ENCODE results near the gene CFAP99.

CFAP99 gene

DNA sequence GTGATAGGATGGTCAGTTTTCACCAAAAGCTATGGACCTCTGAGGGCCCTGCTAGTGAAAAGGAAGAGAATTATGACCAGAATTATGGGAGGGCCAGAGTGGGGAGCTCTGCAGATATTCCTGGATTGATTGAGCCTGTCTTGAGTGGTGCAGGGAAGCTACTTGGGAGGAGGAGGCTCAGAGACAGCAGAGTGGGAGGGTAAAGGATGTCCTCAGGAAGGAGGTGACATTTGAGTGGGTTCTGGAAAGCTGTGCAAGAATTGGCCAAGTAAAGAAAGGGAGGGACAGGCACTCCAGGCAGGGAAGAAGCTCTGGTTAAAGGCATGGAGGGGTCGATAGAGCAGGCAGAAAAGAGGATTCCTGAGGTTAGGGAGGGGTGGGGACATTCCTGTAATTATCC lies 74.2 kb downstream of the CFAP99 start:
- peak overlapping the region; percentile 54 for H3K27ac Mint-ChIP-seq
- H3K36me3 Mint-ChIP-seq (ENCODE audit: low read depth), result peaks cover 73% of the 10 kb centered on the region
- no peaks in the 10 kb centered on the region for H3K27me3 Mint-ChIP-seq
- H3K4me3 Mint-ChIP-seq, result no peak overlapping the region
- H3K9me3 Mint-ChIP-seq, result no peaks in the 10 kb centered on the region
- H3K4me1 Mint-ChIP-seq (ENCODE audit: low read depth), result peaks cover 36% of the 10 kb centered on the region

DNA sequence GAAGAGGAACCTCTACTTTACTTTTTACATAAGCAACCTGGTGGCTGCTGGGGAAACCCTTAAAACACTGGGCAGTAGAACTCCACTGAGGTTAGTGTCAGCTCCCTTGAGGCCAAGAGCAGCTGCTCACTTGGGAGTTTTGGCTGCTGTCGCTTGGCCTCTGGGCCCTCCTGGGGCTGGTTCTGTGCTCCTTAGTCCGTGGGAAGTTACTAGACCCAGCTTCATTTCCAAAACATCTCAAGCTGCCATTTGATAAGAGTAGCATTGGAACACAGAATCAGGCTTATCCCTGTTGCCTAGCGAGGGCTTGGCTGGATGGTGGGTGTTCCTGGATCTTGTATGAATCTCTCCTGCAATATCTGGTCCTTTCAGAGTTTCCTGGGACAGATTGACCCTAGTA lies 76.2 kb downstream of the CFAP99 start:
- no peak overlapping the region for H3K4me3 Mint-ChIP-seq
- H3K27me3 Mint-ChIP-seq, result no peaks in the 10 kb centered on the region
- H3K4me1 Mint-ChIP-seq (ENCODE audit: low read depth), result peaks cover 29% of the 10 kb centered on the region
- H3K36me3 Mint-ChIP-seq (ENCODE audit: low read depth), result peaks cover 75% of the 10 kb centered on the region
- H3K27ac Mint-ChIP-seq, result no peak overlapping the region
- H3K9me3 Mint-ChIP-seq, result no peaks in the 10 kb centered on the region

DNA sequence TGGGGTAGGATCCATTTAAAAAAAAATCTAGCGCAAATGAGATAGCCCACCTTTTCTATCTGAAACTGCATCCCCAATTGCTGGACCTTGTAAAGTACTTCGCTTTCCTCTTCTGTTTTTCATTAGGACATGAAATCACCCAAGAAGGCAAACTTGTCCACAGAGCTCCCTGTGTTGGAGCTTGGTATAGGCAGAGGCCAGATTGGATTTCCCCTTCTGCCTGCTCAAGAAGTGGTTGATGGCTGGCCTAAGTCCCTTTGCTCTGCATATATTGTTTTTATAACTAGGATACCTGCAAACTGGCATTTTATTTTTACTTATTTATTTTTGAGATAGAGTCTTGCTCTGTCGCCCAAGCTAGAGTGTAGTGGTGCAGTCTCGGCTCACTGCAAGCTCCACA lies 78.6 kb downstream of the CFAP99 start:
- H3K9me3 Mint-ChIP-seq, result no peaks in the 10 kb centered on the region
- H3K4me3 Mint-ChIP-seq, result no peak overlapping the region
- peaks cover 30% of the 10 kb centered on the region for H3K4me1 Mint-ChIP-seq (ENCODE audit: low read depth)
- H3K36me3 Mint-ChIP-seq (ENCODE audit: low read depth), result peaks cover 81% of the 10 kb centered on the region
- no peaks in the 10 kb centered on the region for H3K27me3 Mint-ChIP-seq
- no peak overlapping the region for H3K27ac Mint-ChIP-seq

DNA sequence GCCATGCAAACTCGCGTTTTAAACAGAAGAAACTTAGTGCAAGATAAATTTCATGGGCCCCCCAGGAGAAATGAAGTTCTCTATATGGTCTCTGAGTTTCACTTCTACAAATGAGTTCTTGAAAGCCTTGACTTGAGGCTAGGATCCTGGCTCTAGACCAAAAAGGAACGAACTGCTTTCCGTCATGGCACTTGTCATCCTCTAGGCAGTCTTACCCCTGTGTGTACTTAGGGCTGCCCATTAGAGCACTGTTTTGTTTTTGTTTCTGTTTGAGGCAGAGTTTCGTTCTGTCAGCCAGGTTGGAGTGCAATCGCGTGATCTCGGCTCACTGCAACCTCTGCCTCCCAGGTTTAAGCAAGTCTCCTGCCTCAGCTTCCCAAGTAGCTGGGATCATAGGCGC lies 79.2 kb downstream of the CFAP99 start:
- Mint-ChIP-seq H3K4me1 (ENCODE audit: low read depth) (peaks cover 24% of the 10 kb centered on the region), H3K27ac (no peak overlapping the region), H3K27me3 (no peaks in the 10 kb centered on the region), H3K9me3 (no peaks in the 10 kb centered on the region), H3K36me3 (ENCODE audit: low read depth) (peaks cover 77% of the 10 kb centered on the region), H3K4me3 (no peak overlapping the region)

DNA sequence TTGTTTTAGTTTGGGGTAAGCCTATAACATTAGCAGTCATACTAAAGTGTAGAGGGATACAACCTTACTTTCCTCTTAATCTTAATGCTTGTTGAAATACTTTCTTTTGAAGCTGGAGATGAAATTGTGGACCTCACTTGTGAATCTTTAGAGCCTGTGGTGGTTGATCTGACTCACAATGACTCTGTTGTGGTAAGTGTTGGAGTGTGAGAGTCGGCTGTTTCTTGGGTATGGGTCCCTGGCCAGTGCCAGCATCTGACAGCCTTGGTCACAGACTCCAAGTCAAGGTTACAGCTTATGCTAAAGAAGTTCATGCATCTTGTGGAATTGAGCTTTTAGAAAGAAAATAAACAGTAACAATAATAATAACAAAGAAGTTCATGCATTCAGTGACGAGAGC lies 81.8 kb downstream of the CFAP99 start:
- Mint-ChIP-seq H3K4me1 (ENCODE audit: low read depth) (peaks cover 20% of the 10 kb centered on the region), H3K27ac (no peak overlapping the region), H3K4me3 (no peak overlapping the region), H3K36me3 (ENCODE audit: low read depth) (peaks cover 78% of the 10 kb centered on the region), H3K9me3 (no peaks in the 10 kb centered on the region), H3K27me3 (no peaks in the 10 kb centered on the region)

DNA sequence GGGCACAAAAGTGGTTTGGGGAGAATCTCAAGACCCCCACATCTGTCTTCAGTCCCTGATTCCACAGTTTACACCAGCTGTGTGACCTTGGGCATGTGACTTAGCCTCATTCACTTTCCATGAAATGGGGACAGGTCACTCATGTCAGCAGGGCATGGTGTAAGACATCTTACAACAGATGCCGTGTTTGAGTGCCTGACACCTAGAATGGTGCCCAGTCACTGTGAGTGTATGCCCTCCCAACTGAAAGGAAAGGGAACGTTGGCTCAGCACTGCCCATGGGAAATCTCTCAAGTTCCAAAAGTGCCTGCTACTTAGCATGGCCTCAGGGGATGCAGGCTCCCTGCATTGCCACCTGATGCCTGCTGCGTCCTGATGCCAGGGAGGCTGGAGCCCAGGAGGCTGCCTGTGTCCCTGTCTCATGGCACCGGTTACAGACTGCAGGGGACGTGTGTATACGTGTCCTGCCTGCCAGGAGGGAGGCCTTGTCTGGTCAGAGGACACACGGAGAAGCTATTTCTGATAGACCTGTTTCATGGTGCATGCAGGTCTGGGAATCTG lies 82.4 kb downstream of the CFAP99 start:
- Mint-ChIP-seq H3K4me3 (no peak overlapping the region), H3K27me3 (no peaks in the 10 kb centered on the region), H3K36me3 (ENCODE audit: low read depth) (peaks cover 77% of the 10 kb centered on the region), H3K4me1 (ENCODE audit: low read depth) (peaks cover 20% of the 10 kb centered on the region), H3K9me3 (no peaks in the 10 kb centered on the region), H3K27ac (no peak overlapping the region)

DNA sequence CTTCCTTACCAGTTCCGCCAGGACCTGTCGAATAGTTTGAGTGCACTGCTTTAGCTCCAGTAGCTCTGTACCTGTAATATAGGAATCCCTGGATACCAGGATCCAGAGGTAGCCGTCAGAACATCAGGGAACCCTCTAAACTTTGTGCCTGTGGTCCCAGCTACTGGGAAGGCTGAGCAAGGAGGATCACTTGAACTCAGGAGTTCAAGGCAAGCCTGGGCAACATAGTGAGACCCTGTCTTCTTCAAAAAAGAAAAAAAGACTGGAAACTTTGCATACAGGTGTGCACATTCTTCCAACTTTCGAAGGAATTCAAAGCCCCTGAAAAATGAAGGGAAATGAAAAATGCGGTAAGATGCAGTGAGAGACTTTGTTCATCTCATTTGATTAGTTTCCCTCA lies 85.1 kb downstream of the CFAP99 start:
- Mint-ChIP-seq H3K36me3 (ENCODE audit: low read depth) (peaks cover 74% of the 10 kb centered on the region), H3K27ac (no peak overlapping the region), H3K4me1 (ENCODE audit: low read depth) (peaks cover 23% of the 10 kb centered on the region), H3K27me3 (no peaks in the 10 kb centered on the region), H3K4me3 (no peak overlapping the region), H3K9me3 (no peaks in the 10 kb centered on the region)

DNA sequence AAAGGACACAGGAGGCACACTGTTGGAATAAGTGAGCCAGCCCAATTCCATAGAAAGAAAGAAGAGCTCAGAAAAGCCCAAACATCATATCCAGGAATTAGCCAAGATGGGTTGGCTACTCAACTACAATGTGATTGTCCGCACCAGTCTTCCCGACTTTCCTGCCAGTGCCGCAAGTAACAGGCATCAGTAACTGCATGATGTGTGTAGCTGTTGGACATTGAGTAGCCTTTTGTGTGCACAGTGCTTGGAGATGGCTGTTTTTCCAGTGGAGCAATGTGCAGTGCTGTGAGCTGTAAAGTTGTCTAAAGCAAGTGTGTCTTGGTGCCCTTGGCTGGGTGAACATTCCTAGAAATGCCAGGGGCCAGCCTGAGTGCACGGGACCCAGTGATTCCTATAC lies 88.5 kb downstream of the CFAP99 start:
- Mint-ChIP-seq H3K4me3 (no peak overlapping the region), H3K4me1 (ENCODE audit: low read depth) (peaks cover 11% of the 10 kb centered on the region), H3K36me3 (ENCODE audit: low read depth) (peaks cover 64% of the 10 kb centered on the region), H3K27ac (peak overlapping the region; percentile 2), H3K27me3 (no peaks in the 10 kb centered on the region), H3K9me3 (no peaks in the 10 kb centered on the region)

DNA sequence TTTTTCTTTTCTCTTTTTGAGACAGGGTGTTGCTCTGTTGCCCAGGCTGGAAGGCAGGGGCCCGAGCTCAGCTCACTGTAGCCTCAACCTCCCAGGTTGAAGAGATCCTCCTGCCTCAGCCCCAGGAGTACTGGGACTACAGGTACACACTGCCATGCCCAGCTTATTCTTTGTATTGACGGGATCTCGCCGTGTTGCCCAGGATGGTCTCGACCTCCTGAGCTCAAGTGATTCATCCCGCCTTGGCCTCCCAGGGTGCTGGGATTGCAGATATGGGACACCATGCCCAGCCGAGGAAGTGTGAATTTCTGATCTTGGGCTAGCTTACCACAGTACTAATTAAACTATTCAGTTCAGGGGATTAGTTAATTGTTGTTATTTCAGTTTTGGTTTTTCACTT lies 89.1 kb downstream of the CFAP99 start:
- Mint-ChIP-seq H3K36me3 (ENCODE audit: low read depth) (peaks cover 62% of the 10 kb centered on the region), H3K27ac (peak overlapping the region; percentile 19), H3K4me1 (ENCODE audit: low read depth) (peaks cover 11% of the 10 kb centered on the region), H3K27me3 (no peaks in the 10 kb centered on the region), H3K4me3 (no peak overlapping the region), H3K9me3 (no peaks in the 10 kb centered on the region)

DNA sequence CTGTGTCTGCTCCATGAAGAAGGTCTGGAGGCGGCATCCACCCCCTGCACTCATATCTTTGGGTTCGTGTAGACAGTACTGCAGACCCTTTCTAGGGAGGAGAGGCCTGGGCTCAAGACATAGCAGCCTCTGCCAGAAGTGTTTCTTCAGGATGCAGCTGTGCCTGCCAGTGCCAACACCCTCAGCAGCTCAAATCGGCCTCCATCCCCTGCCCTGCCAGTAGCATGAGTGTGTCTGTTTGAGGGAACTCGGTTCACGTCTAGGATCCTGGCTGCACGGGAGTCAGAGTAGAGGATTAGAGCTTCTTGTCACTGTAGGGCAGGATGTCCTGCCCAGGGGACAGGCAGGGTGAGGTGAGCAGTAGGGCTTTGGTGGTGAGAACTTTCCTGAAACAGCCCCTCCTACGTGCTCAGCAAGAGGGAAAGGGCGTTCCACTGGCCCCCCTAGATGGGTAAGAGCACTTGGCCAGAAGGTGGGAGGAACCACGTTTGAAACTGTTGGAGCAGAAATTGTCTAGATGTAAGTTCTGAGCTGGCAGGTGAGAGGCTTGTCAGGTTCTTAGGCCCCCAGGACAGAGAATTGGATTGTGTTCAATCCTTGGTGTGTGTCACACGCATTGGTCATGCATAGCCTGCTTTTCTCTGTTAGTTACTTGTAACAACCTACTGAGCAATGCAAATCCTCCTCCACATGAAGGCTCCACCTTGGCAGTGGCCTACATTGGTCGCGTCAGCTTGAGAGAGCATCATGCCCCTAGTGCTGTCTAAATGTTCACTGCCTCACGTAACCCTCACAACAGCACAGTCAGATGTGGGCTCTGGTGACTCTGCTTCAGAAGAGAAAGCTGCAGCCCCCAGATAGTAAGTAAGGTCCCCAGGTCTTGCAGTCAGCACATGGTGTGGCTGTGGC lies 91.8 kb downstream of the CFAP99 start:
- Mint-ChIP-seq H3K4me1 (ENCODE audit: low read depth) (peaks cover 9% of the 10 kb centered on the region), H3K4me3 (no peak overlapping the region), H3K27me3 (no peaks in the 10 kb centered on the region), H3K36me3 (ENCODE audit: low read depth) (peaks cover 65% of the 10 kb centered on the region), H3K27ac (peak overlapping the region; percentile 38), H3K9me3 (no peaks in the 10 kb centered on the region)

DNA sequence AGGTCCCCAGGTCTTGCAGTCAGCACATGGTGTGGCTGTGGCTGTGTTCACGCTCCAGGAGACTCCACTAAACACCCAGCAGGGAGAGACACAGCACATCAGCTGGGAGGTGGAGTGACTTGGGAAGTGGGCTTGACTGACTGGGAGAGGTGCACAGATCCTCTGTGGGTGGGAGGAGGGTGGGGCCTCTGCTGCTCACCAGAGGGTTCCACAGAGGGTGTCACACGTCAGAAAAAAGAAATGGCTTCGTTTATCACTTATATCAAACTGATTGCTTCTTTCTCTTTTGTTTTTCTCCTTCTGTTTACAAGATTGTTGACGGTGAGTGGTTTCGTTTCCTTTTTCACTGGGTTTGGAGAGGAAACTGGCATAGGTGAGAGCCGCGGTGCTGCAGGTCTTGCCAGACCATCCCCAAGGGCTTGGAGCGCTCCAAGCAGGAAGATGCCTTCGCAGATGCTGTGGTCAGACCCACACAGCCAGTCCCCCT lies 92.9 kb downstream of the CFAP99 start:
- Mint-ChIP-seq H3K4me1 (ENCODE audit: low read depth) (peaks cover 4% of the 10 kb centered on the region), H3K27me3 (no peaks in the 10 kb centered on the region), H3K27ac (peak overlapping the region; percentile 71), H3K36me3 (ENCODE audit: low read depth) (peaks cover 55% of the 10 kb centered on the region), H3K9me3 (no peaks in the 10 kb centered on the region), H3K4me3 (no peak overlapping the region)
